ENCODE results near the gene PRR3.
A peak's percentile ranks its signal among the peaks of the same experiment; 100 is the strongest.

PRR3 gene

GRCh38 chr6:30555816-30556065 is 1.4 kb upstream of the PRR3 start:
- TF ChIP-seq CTCF (IDR thresholded peaks at IDR 0.05; ENCODE audit: extremely low read depth, insufficient read depth, missing control alignments), result no peak
- DNase-seq (ENCODE audit: low spot score), result no peak
- in situ Hi-C loops (cut with MboI; ENCODE audit: low pct_unique_long_range_greater_than_20kb, low sequenced_read_pairs, unreplicated experiment), result no loop called here

DNA sequence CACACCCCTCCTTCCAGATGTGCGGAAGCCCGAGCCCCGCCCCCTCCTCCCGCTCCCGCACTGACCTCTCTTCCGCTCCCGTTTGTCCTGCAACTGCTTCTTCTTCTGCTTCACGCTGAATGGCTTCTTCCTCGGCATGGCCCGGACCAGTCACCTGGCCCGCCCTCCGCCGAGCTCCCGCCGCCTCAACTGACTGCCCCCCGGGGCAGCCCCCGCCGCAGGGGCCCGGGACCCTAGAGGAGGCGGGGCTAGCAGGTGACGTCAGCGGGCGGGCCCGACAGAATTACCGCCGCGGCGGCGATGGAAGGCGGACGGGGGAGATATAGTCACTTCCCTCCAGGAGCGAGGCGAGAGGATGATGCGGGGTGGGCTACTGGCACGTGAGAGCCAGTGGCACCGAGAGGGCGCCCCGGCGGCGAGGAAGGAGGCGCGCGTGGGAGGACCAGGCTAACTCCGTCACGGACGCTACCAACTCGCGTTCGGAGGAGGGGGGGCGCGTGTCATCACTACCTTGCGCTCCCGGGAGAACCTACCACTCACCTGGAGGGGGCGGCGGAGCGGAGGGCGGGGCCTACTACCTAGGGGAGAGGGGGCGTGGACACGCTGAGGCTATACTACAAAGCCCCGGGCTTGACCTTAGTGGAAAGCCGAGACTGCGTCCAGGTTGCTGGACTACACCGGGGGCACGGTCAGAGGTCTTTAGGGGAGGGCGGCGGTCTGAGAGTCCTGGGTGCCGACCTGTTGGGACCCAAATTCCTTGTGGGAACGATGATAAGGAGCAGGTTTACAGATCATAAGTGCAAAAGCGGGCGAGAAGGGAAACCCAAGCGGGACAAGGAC is 809 bp upstream of the PRR3 start, which contains the start of gene GNL1:
Gene GNL1, minus strand, starts transcription at position 424 of the 840 bp plus-strand sequence. Its CDS starts 286 bp downstream, at position 138.
- peak; percentile 1 for TF ChIP-seq CTCF (IDR thresholded peaks at IDR 0.05; ENCODE audit: extremely low read depth, insufficient read depth, missing control alignments)
- peak; percentile 94 for DNase-seq (ENCODE audit: low spot score)
- in situ Hi-C loops (cut with MboI; ENCODE audit: low pct_unique_long_range_greater_than_20kb, low sequenced_read_pairs, unreplicated experiment), result no loop called here

- peak; percentile 53 for DNase-seq (ENCODE audit: low spot score)
- no peak for TF ChIP-seq CTCF (IDR thresholded peaks at IDR 0.05; ENCODE audit: extremely low read depth, insufficient read depth, missing control alignments)
- in situ Hi-C loops (cut with MboI; ENCODE audit: low pct_unique_long_range_greater_than_20kb, low sequenced_read_pairs, unreplicated experiment), result no loop called here
Measured at GRCh38 chr6:30557683-30557981, 537 bp downstream of the PRR3 start.

GRCh38 chr6:30560930-30561329 is 3.8 kb downstream of the PRR3 start:
- TF ChIP-seq CTCF (IDR thresholded peaks at IDR 0.05; ENCODE audit: extremely low read depth, insufficient read depth, missing control alignments), result no peak
- no peak for DNase-seq (ENCODE audit: low spot score)
- in situ Hi-C loops (cut with MboI; ENCODE audit: low pct_unique_long_range_greater_than_20kb, low sequenced_read_pairs, unreplicated experiment), result no loop called here

DNA sequence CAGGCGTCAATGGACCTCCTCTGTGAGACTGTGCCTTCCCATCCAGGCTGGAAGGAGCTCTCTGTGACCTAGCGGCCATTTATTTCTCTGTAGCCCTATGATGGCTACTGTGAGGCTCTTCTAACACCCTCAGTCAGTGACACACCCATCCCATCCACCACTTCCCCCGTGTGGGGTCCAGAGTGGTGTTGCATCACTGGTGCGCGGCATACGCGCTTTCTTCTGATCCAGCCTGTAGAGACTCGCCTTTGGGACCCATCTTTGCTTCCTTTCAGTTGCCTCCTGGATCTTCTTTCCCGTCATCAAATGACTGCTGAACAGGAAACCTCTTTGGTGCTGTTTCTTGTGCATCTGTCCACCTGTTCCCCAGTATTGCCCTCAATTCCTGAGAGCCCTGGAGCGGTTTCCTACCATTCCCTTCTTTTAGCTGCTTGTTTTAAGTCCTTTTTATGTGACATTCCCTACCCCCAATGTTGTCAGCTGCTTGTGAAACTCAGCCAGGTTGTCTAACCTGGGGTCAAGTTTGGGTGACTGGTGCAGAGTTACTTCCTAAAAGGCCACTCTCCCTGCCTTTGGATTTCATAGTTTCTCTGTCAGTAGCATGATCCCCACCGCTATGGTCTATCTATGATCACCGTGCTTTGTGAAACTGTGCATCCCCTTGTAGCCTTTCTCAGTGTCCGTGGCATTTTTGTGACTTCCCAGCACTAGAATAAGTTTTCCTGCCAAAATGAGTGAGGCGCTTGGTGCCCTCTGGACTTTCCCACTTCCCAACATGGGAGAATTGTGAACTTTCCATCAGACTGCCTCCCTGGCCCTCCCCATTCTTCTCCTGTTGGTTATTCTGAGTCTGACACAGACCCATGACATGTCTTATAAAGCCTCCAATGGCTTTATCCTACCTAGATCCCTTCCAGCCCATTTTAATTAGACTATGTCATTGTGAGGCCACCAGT is 5.7 kb downstream of the PRR3 start:
- no peak for DNase-seq (ENCODE audit: low spot score)
- TF ChIP-seq CTCF (IDR thresholded peaks at IDR 0.05; ENCODE audit: extremely low read depth, insufficient read depth, missing control alignments), result no peak
- in situ Hi-C loops (cut with MboI; ENCODE audit: low pct_unique_long_range_greater_than_20kb, low sequenced_read_pairs, unreplicated experiment), result no loop called here

GRCh38 chr6:30564114-30564513 is 7.0 kb downstream of the PRR3 start:
- in situ Hi-C loops (cut with MboI; ENCODE audit: low pct_unique_long_range_greater_than_20kb, low sequenced_read_pairs, unreplicated experiment), result no loop called here
- no peak for TF ChIP-seq CTCF (IDR thresholded peaks at IDR 0.05; ENCODE audit: extremely low read depth, insufficient read depth, missing control alignments)
- no peak for DNase-seq (ENCODE audit: low spot score)
